GM19023 (cell line): ENCODE results near the gene ZNF471.

Experiments
- ATAC-seq: cut with Tn5 transposase; IDR thresholded peaks from one replicate; pipeline ENCODE4 v1.9.1; 2021; ENCODE audit warnings: mild to moderate bottlenecking, moderate library complexity; ENCODE audit not compliant: unreplicated experiment

Gene ZNF471

GRCh38 chr19:56572589-56572988 is 64.9 kb downstream of the ZNF471 start:
- ATAC-seq = no peak

GRCh38 chr19:56573914-56574313 is 66.3 kb downstream of the ZNF471 start:
- no peak for ATAC-seq

- no peak for ATAC-seq
Measured at GRCh38 chr19:56577719-56578602, 70.3 kb downstream of the ZNF471 start.
